LNCaP clone FGC (cell line): ENCODE data around the gene SEZ6.

Experiments
- DNase-seq: peaks from one replicate; pipeline ENCODE4 v3.0.0-alpha.2; 2011; ENCODE audit warnings: low read depth
- H3K4me3 ChIP-seq: 2 replicates; pipeline ENCODE4 v1.5.1; 2011; ENCODE audit warnings: mild to moderate bottlenecking, low read depth, low read length, control low read depth
- TF ChIP-seq, protein P1 (sequence below): IDR thresholded peaks from 2 replicates; pipeline ENCODE4 v1.5.1; 2012; ENCODE audit warnings: mild to moderate bottlenecking; ENCODE audit not compliant: control insufficient read depth, insufficient read depth; ENCODE audit errors: extremely low read depth

Gene SEZ6

DNA sequence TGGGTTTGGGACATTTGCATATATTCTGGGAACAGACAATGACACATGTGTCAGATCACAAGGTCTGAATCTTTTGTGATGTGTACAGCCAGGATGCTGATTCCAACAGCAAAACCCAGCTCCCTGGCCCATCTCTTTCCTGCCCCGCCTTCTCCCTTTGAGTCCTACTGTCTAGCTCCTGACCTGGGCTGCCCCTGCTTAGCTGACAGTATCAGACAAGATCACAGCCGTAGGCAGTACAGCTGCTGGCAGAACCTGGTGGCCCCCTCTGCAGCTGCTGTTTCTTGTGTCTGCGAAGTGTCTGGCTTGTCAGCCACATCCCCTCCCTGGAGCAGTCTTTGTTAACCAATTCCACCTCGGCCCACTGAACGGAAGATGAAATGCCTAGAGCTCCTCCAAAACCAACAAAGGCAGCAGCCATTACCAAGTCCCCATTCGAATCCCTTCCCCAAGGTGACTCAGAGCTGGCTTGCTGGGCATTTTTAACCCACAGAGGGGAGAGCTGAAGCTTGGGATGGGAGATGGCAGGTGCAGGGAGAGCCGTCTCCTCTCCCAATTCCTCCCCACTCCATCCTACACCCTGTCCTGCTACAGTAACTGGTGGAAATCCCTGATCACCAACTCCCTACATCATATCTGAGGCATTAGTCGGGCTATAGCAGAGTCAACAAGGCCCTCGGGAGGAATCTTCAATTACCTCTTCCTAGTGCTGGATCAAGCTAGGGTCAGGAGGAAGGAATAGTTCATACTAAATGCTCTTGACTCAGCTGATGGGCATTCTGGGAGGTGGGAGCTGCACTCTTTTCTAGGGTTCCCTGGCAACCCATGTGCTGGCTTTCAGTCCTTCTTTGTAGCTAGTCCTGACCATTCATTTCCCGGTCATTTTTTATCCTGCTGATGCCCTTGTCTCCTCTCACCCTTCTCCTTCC, 42.9 kb upstream of the SEZ6 start:
- no peak overlapping the region for H3K4me3 ChIP-seq
- no peak for DNase-seq
- TF ChIP-seq, protein P1, sequence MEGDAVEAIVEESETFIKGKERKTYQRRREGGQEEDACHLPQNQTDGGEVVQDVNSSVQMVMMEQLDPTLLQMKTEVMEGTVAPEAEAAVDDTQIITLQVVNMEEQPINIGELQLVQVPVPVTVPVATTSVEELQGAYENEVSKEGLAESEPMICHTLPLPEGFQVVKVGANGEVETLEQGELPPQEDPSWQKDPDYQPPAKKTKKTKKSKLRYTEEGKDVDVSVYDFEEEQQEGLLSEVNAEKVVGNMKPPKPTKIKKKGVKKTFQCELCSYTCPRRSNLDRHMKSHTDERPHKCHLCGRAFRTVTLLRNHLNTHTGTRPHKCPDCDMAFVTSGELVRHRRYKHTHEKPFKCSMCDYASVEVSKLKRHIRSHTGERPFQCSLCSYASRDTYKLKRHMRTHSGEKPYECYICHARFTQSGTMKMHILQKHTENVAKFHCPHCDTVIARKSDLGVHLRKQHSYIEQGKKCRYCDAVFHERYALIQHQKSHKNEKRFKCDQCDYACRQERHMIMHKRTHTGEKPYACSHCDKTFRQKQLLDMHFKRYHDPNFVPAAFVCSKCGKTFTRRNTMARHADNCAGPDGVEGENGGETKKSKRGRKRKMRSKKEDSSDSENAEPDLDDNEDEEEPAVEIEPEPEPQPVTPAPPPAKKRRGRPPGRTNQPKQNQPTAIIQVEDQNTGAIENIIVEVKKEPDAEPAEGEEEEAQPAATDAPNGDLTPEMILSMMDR, result no peak

- TF ChIP-seq, protein P1, result no peak
- H3K4me3 ChIP-seq, result no peak overlapping the region
- no peak for DNase-seq
These were observed 40.6 kb upstream of the SEZ6 start for GRCh38 chr17:29046473-29046839.

DNA sequence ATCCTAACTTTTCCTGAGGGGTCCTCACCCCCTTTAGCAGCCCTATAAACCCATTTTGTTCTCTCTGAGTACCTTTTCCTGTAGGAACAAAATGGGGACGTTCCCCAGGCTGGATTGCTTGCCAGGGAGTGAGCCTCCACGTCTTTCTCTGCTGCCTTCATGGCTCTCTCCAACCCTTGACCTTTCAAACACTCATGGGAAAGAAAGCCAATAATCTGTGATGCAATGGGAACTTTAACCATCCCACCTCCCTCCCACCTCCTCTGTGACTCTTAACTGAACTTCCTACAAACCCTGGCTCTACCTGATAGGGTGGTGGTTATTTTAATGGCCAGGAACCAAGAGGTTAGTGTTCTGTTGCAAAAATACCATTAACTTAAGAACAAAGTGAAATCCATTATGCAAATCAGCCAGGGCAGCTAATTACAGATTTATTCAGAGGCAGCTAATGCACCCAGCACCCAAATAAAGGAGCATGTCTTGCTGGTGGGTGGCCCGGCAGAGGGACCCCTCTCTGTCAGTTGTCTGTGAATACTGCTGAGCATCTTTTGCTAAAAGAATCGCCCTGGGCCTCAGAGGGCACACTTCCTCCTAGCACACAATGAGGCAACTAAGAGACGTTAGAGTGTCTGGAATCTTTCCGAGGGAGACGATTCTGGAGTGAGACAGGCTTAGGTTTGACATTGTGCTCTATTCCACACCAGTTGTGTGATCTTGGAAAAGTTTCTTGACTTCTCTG, 40.1 kb upstream of the SEZ6 start:
- TF ChIP-seq, protein P1, result no peak
- H3K4me3 ChIP-seq, result no peak overlapping the region
- no peak for DNase-seq

DNA sequence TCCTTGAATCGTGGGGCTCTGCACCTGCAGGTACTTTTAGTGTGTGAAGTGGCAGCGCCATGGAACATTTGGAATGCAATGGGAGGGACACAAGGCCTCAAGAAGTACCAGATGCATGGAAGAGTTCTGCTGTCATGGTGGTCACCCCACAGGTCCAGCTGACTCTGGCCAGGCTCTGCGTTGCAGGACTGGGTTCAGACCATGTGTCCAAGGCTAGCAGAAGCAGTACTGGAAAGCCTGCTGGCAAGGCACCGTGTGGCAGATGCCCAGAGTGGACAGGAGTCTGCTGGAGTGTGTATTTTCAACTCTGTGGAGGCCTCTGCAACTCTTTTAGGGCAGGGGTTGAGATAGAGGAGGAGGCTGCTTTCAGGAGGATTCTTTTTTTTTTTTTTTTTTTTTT, 39.2 kb upstream of the SEZ6 start:
- TF ChIP-seq, protein P1, result no peak
- DNase-seq, result no peak
- no peak overlapping the region for H3K4me3 ChIP-seq

DNA sequence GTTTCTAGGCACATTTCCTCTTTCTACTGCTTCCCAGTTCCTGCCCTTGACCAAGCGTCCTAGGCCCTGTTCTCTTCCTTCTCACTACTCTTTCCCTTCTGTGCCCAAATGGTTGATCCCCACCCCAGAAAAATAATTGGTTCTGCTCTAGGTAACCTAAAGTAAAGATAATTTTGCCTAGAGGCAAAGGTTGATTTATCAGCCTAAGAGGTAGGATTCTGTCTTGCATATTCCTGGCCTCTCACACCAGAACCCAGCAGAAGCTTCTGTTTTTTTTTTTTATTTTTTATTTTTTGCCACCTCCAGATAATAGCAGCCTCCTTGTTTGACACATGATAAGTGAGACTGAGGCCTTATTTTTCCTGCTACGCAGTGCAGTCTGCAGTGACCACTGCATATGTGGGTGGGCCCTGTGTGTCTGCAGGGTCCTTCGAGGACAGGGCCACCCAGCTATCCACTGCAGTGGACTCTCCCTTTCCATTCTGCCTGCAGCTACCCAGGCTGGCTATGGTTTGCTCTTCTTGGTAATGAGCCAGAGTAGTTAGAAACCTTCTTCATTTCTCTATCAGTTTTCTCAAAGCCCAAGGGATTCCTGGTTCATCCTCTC, 37.8 kb upstream of the SEZ6 start:
- no peak for DNase-seq
- TF ChIP-seq, protein P1, result no peak
- no peak overlapping the region for H3K4me3 ChIP-seq

DNA sequence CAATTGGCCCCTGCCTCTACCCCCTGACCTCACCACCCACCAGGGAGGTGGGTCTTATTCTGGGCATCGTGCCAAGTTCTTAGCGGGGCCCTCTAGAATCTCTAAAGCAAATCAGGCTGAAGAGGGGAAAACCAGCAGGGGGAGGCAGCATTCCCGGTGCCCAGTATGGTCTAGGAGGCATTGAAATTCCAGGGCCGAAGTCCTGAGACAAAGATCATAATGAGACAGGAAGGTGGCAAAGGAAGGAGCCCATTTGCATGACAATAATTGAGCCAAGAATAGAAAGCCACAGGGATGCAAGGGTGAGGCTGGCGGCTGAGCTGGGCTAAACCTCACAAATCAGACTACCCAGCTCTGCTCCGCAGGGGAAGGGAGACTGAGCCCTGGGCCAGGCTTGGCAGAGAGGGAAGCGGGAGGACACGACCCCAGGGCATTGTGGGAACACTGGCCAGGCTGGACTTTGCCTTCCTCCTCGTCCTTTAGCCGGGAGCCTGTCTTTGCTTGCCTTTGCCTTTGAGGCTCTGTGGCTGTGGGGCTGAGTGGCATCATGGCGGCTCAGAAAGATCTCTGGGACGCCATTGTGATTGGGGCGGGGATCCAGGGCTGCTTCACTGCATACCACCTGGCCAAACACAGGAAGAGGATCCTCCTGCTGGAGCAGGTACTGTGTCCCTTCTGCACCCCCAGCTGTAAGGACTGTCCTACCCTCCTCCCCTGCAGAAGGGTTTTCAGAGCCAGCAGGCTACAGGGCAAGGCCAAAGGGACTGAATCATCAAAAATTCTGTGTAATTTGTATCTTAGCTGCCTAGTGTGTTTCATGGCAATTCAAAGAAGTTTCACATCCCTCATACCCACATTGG, 37.1 kb upstream of the SEZ6 start, which contains the start of gene PIPOX:
Gene PIPOX, plus strand, starts transcription at position 463 of the 860 bp plus-strand sequence. Its CDS starts 85 bp downstream, at position 548.
- no peak within 1 kb of the TSS for H3K4me3 ChIP-seq
- TF ChIP-seq, protein P1, result no peak
- no peak for DNase-seq
